ENCODE measurements around the gene OS9. TPM values are rescaled to one million over a fixed set of nuclear protein-coding genes. Genes with fewer than 3 reads are reported as not detected.
A peak's percentile ranks its signal among the peaks of the same experiment; 100 is the strongest.

OS9 gene
- total and polyA plus RNA-seq, 2 of the 4 experiments (the other 2 are of a cell fraction) = 159 to 272 TPM

DNA sequence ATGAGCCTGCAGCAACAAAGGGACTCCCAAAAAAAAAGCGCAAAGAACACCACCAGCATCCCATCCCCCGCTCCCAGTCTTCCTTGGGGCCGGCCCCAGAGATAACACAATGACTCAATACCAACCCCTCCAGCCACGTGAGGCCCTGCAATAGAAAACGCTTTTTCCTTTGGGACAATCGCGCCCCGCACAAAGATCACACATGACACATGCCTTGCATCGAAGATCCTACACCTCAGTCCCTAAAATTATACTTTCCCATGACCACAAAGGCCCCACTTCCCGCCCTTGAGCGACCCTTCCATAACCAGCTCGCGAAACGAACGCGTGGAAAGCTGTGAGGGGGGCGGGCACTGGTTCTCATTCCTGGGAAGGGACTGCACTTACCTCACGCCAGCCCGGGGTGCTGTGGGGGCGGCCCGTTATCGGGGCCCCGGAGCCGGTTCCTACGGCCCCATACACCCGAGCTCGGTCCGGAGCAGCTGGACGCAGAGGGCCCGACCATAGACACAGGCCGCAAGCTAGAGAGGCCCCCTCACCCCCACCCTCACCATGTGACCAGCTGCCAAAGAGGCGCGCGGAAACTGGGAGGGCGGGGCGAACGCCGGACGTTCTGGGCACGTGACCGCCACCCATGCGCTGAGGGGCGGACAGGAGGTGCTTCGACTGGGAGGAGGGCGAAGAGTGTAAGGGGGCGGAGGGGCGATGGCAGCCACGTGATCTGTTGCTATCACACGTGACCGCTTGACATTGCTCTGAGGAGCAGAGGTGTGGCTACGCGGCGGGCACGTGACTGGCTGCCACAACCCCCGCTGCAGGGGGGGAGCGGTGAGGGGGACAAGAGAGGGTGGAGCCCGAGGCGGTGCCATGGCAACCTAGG is 58.1 kb downstream of the OS9 start, which contains the start of gene CDK4:
TSS of gene CDK4 (minus strand) at position 523 of the 880 bp plus-strand sequence. CDS start 593 bp downstream, outside the sequence.
- Histone ChIP-seq H2AK9ac (replicated peaks; ENCODE audit: low read depth, low read length, poor library complexity) (peak within 1 kb of the TSS; percentile 97), H2BK15ac (ENCODE audit: low read depth, low read length) (peak within 1 kb of the TSS; percentile 40; the same call in 1 of the 3 replicates), H3K4me1 (ENCODE audit: control insufficient read depth, insufficient read depth, low read length) (peaks cover 7% of the 10 kb centered on the region), H3K79me1 (ENCODE audit: low read depth in 1 of 2, low read length in 2 of 2) (peaks cover 16 to 41% of the 10 kb centered on the region in 2 experiments; a peak in 3 of 4 replicates), H2BK5ac (ENCODE audit: low read depth, low read length, poor library complexity, severe bottlenecking) (peak within 1 kb of the TSS; percentile 79), H2AFZ (replicated peaks; ENCODE audit: low read length, poor library complexity) (peak within 1 kb of the TSS; percentile 91), H3K4ac (ENCODE audit: low read depth, low read length) (peak within 1 kb of the TSS; percentile 91), H2BK20ac (ENCODE audit: low read depth, low read length) (peak within 1 kb of the TSS; percentile 58), H3K4me2 (ENCODE audit: low read depth, low read length) (peak within 1 kb of the TSS; percentile 96), H3K36me3 (ENCODE audit: control insufficient read depth, insufficient read depth, low read length) (peaks cover 18% of the 10 kb centered on the region), H2AK5ac (ENCODE audit: low read depth, low read length) (peak within 1 kb of the TSS; percentile 90), H3K27ac (ENCODE audit: insufficient read depth, low read length) (peak within 1 kb of the TSS; percentile 90), H3K9me3 (ENCODE audit: control insufficient read depth, insufficient read depth, low read length) (no peaks in the 10 kb centered on the region), H2BK120ac (ENCODE audit: low read depth, low read length) (peak within 1 kb of the TSS; percentile 57), H4K5ac (ENCODE audit: low read depth, low read length) (peak within 1 kb of the TSS; percentile 59), H3K18ac (ENCODE audit: low read depth, low read length) (peak within 1 kb of the TSS; percentile 56), H3K9me1 (ENCODE audit: insufficient read depth, low read length) (peaks cover 15% of the 10 kb centered on the region), H4K91ac (ENCODE audit: insufficient read depth, low read depth, low read length) (peak within 1 kb of the TSS; percentile 79), H3K14ac (replicated peaks; ENCODE audit: low read depth, low read length) (peak within 1 kb of the TSS; percentile 97), H4K20me1 (ENCODE audit: insufficient read depth, low read length) (peaks cover 7% of the 10 kb centered on the region; the same call in 1 of the 2 replicates), H3K23ac (ENCODE audit: low read depth, low read length) (peak within 1 kb of the TSS; percentile 95), H3K56ac (ENCODE audit: extremely low read depth, insufficient read depth, low read length) (peak within 1 kb of the TSS; percentile 91), H4K8ac (ENCODE audit: low read depth in 2 of 2, low read length in 2 of 2) (peak within 1 kb of the TSS; percentile 56 to 96), H3K4me3 (ENCODE audit: insufficient read depth, low read depth, low read length) (peak within 1 kb of the TSS; percentile 59), H3K9ac (ENCODE audit: low read depth, low read length) (peak within 1 kb of the TSS; percentile 88), H3K27me3 (ENCODE audit: control insufficient read depth, insufficient read depth, low read length) (peaks cover 10% of the 10 kb centered on the region)
- ATAC-seq (ENCODE audit: low read depth) = peak; percentile 82
- no TSS peak for BruUV-seq (replicated peaks)
- POLR2A ChIA-PET (ENCODE audit: unreplicated experiment) = no interaction called here
- peak; percentile 100 for DNase-seq
- CTCF ChIA-PET = no interaction called here
- 2% methylated on average over 8 of the region's 58 CpGs; no CpG with 5 or more reads in 1 of the 2 experiments for WGBS, 2 experiments (ENCODE audit: extremely low coverage in 2 of 2, insufficient read length in 1 of 2)
- intact Hi-C loops (cut with micrococcal nuclease) (loop anchor here (1.0 kb wide), 1 partner anchor 30 kb away; the partner anchor contains the start of gene TSFM), in situ Hi-C loops (cut with MboI; ENCODE audit: low sequenced_read_pairs) (no loop called here), dilution Hi-C loops (cut with HindIII; ENCODE audit: low sequenced_read_pairs, unreplicated experiment) (no loop called here)
- TF ChIP-seq, protein P1, sequence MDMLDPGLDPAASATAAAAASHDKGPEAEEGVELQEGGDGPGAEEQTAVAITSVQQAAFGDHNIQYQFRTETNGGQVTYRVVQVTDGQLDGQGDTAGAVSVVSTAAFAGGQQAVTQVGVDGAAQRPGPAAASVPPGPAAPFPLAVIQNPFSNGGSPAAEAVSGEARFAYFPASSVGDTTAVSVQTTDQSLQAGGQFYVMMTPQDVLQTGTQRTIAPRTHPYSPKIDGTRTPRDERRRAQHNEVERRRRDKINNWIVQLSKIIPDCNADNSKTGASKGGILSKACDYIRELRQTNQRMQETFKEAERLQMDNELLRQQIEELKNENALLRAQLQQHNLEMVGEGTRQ (IDR thresholded peaks at IDR 0.05; ENCODE audit: low read depth, low read length) = peak; percentile 100
- TF ChIP-seq MXI1 (IDR thresholded peaks at IDR 0.05; ENCODE audit: borderline replicate concordance, low read depth, low read length) = peak; percentile 92
- TF ChIP-seq, protein P2, sequence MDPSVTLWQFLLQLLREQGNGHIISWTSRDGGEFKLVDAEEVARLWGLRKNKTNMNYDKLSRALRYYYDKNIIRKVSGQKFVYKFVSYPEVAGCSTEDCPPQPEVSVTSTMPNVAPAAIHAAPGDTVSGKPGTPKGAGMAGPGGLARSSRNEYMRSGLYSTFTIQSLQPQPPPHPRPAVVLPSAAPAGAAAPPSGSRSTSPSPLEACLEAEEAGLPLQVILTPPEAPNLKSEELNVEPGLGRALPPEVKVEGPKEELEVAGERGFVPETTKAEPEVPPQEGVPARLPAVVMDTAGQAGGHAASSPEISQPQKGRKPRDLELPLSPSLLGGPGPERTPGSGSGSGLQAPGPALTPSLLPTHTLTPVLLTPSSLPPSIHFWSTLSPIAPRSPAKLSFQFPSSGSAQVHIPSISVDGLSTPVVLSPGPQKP (IDR thresholded peaks at IDR 0.05; ENCODE audit: borderline replicate concordance, low read depth, low read length) = no peak
- TF ChIP-seq FOS (IDR thresholded peaks at IDR 0.05; ENCODE audit: low read depth, low read length) = peak; percentile 99
- peak; percentile 7; the same call in 1 of the 2 replicates for TF ChIP-seq NFE2L2 (IDR thresholded peaks at IDR 0.05; ENCODE audit: low read depth, low read length)
- TF ChIP-seq, protein P3, sequence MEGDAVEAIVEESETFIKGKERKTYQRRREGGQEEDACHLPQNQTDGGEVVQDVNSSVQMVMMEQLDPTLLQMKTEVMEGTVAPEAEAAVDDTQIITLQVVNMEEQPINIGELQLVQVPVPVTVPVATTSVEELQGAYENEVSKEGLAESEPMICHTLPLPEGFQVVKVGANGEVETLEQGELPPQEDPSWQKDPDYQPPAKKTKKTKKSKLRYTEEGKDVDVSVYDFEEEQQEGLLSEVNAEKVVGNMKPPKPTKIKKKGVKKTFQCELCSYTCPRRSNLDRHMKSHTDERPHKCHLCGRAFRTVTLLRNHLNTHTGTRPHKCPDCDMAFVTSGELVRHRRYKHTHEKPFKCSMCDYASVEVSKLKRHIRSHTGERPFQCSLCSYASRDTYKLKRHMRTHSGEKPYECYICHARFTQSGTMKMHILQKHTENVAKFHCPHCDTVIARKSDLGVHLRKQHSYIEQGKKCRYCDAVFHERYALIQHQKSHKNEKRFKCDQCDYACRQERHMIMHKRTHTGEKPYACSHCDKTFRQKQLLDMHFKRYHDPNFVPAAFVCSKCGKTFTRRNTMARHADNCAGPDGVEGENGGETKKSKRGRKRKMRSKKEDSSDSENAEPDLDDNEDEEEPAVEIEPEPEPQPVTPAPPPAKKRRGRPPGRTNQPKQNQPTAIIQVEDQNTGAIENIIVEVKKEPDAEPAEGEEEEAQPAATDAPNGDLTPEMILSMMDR (conservative IDR thresholded peaks at IDR 0.05; ENCODE audit: low read depth, low read length) = no peak
- TF ChIP-seq SMC3 (IDR thresholded peaks at IDR 0.05; ENCODE audit: low read depth, low read length) = no peak
- peak; percentile 97; the same call in 1 of the 2 replicates for TF ChIP-seq MAZ (IDR thresholded peaks at IDR 0.05; ENCODE audit: borderline replicate concordance, low read depth, low read length)
- peak; percentile 85 for TF ChIP-seq RFX5 (IDR thresholded peaks at IDR 0.05; ENCODE audit: low read depth, low read length)
- TF ChIP-seq RAD21 (IDR thresholded peaks at IDR 0.05; ENCODE audit: low read length) = no peak
- TF ChIP-seq BHLHE40 (IDR thresholded peaks at IDR 0.05; ENCODE audit: low read depth, low read length) = peak; percentile 99
- TF ChIP-seq RCOR1 (IDR thresholded peaks at IDR 0.05; ENCODE audit: insufficient replicate concordance, low read length) = no peak

All from IMR-90 (cell line).